ENCODE measurements around the gene TAPBP. TPM values are rescaled to one million over a fixed set of nuclear protein-coding genes. Genes with fewer than 3 reads are reported as not detected.

The TAPBP gene
- total and polyA plus RNA-seq, 9 of the 15 experiments (the other 6 are each of a cell fraction or from before 2014, with no cell fraction given) = 5.6 to 74.0 (median 22.3) TPM

DNA sequence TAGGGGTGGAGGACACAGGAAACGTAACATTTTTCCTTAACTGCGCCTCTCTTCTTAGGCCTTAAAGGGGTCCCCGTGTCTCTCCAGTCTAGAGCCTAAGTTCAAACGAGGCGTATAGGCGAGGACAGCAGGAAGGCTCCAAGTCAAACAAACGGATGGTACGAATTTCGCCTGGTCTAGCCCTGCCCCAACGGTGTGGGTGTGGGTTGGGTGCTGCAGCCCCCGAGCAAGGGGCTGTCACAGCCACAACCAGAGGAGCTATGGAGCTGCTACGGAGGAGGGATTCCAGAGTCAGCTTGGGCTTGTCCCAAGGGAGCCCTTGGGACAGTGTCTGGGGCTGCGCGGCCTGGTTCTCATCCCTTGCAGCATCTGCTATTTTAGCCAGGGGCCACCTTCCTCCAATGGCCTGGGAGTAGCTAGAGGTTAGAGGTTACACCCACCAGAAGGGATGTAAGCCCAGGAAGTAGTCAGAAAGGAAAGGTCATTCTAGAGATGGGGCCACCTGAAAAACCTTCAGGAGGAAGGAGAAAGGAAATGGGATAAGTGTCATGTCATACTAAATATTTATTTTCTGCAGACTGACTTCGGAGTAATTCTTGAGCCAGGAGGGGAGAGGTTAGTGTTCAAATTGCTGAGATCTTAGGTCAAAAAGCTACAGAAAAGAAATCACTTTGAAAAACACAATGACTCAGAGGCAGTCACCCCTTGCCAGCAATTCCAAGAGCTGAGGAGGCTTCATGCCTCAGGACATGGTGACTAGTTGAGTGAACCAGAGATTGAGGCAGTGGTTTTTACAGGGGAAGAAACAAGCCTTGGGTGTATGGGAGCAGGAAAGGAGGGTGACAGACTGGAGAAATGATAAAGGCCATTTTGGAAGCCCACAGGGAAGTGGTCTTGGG is 63.9 kb downstream of the TAPBP start:
- Histone ChIP-seq H3K4me3 (peak overlapping the region; percentile 53), H3K79me2 (ENCODE audit: control insufficient read depth, insufficient read depth, low read length) (no peaks in the 10 kb centered on the region), H4K20me1 (replicated peaks; ENCODE audit: control insufficient read depth, insufficient read depth, low read length) (no peaks in the 10 kb centered on the region), H3K4me2 (ENCODE audit: insufficient read depth, low read length) (peak overlapping the region; percentile 97), H3K27me3 (ENCODE audit: control insufficient read depth in 2 of 2, insufficient read depth in 2 of 2, low read length in 2 of 2) (peaks cover 4 to 6% of the 10 kb centered on the region in 2 experiments; a peak in 2 of 5 replicates), H3K27ac (ENCODE audit: extremely low read depth, low read depth, low read length) (peak overlapping the region; percentile 91), H3K36me3 (ENCODE audit: control insufficient read depth, insufficient read depth, low read length) (peaks cover 21% of the 10 kb centered on the region), H3K4me1 (replicated peaks in 1 of 2; ENCODE audit: control insufficient read depth in 2 of 2, insufficient read depth in 2 of 2, low read length in 2 of 2) (peaks cover 22 to 31% of the 10 kb centered on the region in 2 experiments), H3K9ac (ENCODE audit: insufficient read depth in 1 of 2, low read depth in 2 of 2, low read length in 2 of 2) (peak overlapping the region; percentile 89 to 90), H3K9me3 (replicated peaks; ENCODE audit: control insufficient read depth, insufficient read depth, low read depth, low read length) (no peaks in the 10 kb centered on the region), H2AFZ (ENCODE audit: low read depth, low read length) (peak overlapping the region; percentile 92), H3K9me1 (ENCODE audit: control insufficient read depth, insufficient read depth, low read length) (peaks cover 4% of the 10 kb centered on the region)
- ATAC-seq (peak; percentile 5), DNase-seq (ENCODE audit: extremely low read depth in 1 of 4, low spot score in 3 of 4) (peak in 2 of 4 experiments; percentile 34), FAIRE-seq (no peak)
- ChIA-PET POLR2A (interaction anchor here (0.6 to 5.2 kb wide), 23 partner anchors 9 to 712 kb away, joined by 3 to 57 read pairs (median 4); partner anchors contain the start of genes B3GALT4, RING1, RPS18 and VPS52), CTCF (ENCODE audit: low intra/inter-chr PET ratio) (interaction anchor here (2.7 to 3.6 kb wide), 2 partner anchors 89 to 126 kb away, joined by 21 to 24 read pairs; no protein-coding TSS in a partner anchor)
- BruUV-seq (replicated peaks) = TSS peak; percentile 88
- WGBS (ENCODE audit: insufficient coverage, low coverage, missing lambda C conversion rate) = 20% methylated on average over 15 of the region's 15 CpGs
- intact Hi-C loops (cut with micrococcal nuclease) (loop anchor here (2.0 kb wide), 1 partner anchor 49 kb away; the partner anchor contains the start of genes RXRB and SLC39A7), in situ Hi-C loops (cut with MboI) (loop anchor here (5.0 kb wide), 2 partner anchors 133 to 233 kb away; no protein-coding TSS in a partner anchor)
- TF ChIP-seq NCOA6 (IDR thresholded peaks at IDR 0.05) (no peak), TSC22D4 (tag; IDR thresholded peaks at IDR 0.05) (no peak), ZNF165 (CRISPR knock-in tag; IDR thresholded peaks at IDR 0.05; ENCODE audit: borderline replicate concordance) (peak; percentile 74; the same call in 1 of the 2 replicates), FOXA1 (IDR thresholded peaks at IDR 0.05; ENCODE audit: borderline replicate concordance) (no peak), HDAC6 (IDR thresholded peaks at IDR 0.05; ENCODE audit: low read depth, low read length) (no peak), TGIF2 (CRISPR knock-in tag; IDR thresholded peaks at IDR 0.05) (no peak), ZNF224 (CRISPR knock-in tag; IDR thresholded peaks at IDR 0.05) (no peak), MEIS2 (IDR thresholded peaks at IDR 0.05; ENCODE audit: partially characterized antibody) (no peak), WHSC1 (IDR thresholded peaks at IDR 0.05; ENCODE audit: low read length) (no peak), KDM4B (IDR thresholded peaks at IDR 0.05; ENCODE audit: borderline replicate concordance in 2 of 2, low read depth in 1 of 2) (no peak), SAFB (IDR thresholded peaks at IDR 0.05; ENCODE audit: borderline replicate concordance, low read depth, low read length) (no peak), XRCC3 (IDR thresholded peaks at IDR 0.05) (no peak), CHD4 (IDR thresholded peaks at IDR 0.05; ENCODE audit: insufficient read depth, insufficient replicate concordance, low read depth, low read length, poor library complexity, severe bottlenecking) (no peak), ZNF324 (CRISPR knock-in tag; IDR thresholded peaks at IDR 0.05) (0 out of 2 replicates have a peak, but pooled peaks have one; percentile 28)
- TF ChIP-seq, protein P1, sequence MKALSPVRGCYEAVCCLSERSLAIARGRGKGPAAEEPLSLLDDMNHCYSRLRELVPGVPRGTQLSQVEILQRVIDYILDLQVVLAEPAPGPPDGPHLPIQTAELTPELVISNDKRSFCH (CRISPR knock-in tag; IDR thresholded peaks at IDR 0.05) = no peak
- TF ChIP-seq, protein P1 (tag; IDR thresholded peaks at IDR 0.05) = peak; percentile 69; the same call in 1 of the 2 replicates
- TF ChIP-seq, protein P2, sequence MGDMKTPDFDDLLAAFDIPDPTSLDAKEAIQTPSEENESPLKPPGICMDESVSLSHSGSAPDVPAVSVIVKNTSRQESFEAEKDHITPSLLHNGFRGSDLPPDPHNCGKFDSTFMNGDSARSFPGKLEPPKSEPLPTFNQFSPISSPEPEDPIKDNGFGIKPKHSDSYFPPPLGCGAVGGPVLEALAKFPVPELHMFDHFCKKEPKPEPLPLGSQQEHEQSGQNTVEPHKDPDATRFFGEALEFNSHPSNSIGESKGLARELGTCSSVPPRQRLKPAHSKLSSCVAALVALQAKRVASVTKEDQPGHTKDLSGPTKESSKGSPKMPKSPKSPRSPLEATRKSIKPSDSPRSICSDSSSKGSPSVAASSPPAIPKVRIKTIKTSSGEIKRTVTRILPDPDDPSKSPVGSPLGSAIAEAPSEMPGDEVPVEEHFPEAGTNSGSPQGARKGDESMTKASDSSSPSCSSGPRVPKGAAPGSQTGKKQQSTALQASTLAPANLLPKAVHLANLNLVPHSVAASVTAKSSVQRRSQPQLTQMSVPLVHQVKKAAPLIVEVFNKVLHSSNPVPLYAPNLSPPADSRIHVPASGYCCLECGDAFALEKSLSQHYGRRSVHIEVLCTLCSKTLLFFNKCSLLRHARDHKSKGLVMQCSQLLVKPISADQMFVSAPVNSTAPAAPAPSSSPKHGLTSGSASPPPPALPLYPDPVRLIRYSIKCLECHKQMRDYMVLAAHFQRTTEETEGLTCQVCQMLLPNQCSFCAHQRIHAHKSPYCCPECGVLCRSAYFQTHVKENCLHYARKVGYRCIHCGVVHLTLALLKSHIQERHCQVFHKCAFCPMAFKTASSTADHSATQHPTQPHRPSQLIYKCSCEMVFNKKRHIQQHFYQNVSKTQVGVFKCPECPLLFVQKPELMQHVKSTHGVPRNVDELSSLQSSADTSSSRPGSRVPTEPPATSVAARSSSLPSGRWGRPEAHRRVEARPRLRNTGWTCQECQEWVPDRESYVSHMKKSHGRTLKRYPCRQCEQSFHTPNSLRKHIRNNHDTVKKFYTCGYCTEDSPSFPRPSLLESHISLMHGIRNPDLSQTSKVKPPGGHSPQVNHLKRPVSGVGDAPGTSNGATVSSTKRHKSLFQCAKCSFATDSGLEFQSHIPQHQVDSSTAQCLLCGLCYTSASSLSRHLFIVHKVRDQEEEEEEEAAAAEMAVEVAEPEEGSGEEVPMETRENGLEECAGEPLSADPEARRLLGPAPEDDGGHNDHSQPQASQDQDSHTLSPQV (IDR thresholded peaks at IDR 0.05) = no peak

Data from K562 (cell line).